GM19455 (cell line): ENCODE results near the gene LSM2.
"Not testable (repeated sequence)": the region's sequence is repeated elsewhere in the genome, so short reads cannot be mapped to it uniquely, and the experiment has no call there.

Source experiments
- ATAC-seq: cut with Tn5 transposase; IDR thresholded peaks from one replicate; pipeline ENCODE4 v1.9.1; 2021; ENCODE audit not compliant: unreplicated experiment

LSM2 gene

DNA sequence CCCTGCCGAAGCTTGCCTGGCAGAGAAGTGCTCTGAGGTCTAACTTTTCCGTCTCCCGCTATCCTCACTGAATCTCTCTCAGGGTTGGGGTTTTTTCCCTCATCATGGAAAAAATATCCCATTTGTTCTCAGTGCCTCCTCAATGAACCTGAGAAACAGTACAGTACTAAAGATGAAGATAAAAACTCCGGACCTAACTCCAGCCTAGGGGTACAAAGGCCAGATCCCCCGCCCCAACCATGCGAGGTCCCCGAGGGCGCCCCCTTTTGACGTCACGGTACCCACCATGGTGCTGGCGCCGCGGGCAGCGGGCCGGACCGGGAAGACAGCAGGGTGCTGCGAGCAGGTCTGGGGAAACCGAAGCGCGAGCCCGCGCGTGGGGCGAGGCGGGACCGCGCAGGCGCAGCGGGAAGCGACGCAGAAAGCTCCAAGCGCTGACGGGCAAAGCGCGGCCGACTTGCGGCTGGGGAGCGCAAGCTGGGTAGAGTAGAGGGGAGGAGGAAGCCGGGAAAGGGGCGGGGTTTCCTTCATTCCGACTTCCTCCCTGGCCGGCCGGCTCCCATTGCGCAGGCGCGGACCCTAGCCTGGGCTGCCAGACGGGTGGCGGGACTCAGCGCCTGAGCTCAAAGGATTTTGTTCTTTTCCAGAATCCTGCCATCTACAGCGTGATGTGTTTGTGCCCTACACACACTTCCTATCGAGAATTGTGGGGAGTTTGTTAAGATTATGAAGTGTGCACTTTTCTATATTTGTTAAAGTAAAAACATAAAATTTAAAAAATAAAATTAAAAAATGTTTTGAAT lies at the start of gene LSM2:
TSS of gene LSM2 (minus strand) at position 497 of the 803 bp plus-strand sequence. CDS start at position 288, 209 bp downstream.
- ATAC-seq: peak; percentile 77

GRCh38 chr6:31851980-31852718 lies 45.4 kb upstream of the LSM2 start:
- not testable (repeated sequence) for ATAC-seq

DNA sequence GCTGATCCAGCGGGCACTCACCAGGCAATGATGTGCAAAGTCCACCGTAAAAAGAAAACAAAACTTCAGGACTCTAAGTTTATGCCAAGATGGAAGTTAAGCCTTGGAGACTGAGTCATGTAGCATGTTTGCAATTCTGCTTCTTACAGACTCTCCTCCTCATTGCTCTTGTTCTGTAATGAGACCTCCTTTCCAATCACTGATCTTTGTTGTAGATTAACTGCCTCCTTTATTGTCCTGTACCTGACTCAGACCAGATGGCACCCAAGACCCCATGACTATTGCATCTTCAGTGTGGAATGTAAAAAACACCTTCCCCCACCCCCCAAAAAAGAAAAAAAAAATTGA lies 44.7 kb upstream of the LSM2 start:
- no peak for ATAC-seq

DNA sequence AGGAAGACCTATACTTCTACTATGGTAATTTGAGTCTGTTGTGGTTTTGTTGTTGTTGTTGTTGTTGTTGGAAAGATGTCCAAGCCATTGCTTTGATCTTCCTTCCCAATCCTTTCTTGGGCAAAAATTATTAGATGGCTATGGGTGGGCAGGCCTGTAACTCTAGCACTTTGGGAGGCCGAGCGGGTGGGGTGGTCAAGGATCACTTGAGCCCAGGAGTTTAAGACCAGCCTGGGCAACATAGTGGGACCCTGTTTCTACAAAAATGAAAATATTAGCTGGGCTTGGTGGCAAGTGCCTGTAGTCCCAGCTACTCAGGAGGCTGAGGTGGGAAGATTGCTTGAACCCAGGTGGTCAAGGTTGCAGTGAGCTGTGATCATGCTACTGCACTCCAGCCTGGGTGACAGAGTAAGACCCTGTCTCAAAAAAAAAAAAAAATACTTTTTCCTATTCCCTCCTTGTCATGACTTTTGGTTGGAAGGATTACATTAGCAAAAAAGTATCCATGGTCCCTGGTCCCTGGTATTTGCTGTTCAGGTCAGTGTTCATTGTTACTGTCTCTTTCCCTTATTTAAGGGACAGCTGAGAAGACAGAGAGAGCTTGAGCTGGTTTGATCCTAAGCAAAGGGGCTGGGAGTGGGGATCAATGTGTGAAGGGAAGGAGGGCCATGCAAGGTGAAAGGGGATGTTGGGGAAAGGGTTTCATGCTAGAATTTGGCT lies 44.2 kb upstream of the LSM2 start:
- no peak for ATAC-seq

DNA sequence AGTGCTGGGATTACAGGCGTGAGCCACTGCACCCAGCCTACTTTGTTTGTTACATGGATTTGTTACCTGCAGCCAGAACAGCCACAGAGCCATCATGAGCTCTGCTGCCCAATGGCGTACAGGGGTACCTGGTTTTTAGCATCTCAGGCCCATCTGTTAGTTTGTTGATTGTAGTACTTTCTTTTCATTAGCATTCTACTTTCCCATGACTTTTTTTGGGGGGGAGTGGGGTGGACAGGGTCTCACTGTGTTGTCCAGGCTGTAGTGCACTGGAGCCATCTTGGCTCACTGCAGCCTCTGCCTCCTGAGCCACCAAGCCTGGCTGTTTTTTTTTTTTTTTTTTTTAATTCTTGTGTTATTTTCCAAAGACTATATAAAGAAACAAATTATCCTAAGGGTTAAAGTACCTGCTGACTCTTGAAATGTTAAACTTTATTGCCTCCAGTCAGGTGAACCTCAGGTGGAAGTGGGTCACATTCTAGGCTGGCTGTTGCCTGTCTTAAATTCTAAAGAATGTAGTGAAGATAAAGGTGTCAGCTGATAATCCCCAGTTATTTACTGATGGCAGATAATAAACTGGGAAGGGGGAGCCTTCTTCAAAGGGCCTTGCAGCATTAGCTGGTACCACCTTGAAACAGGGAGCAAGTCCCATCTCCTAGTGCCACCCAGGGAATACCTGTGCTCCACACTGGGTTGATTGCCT lies 40.7 kb upstream of the LSM2 start:
- no peak for ATAC-seq

DNA sequence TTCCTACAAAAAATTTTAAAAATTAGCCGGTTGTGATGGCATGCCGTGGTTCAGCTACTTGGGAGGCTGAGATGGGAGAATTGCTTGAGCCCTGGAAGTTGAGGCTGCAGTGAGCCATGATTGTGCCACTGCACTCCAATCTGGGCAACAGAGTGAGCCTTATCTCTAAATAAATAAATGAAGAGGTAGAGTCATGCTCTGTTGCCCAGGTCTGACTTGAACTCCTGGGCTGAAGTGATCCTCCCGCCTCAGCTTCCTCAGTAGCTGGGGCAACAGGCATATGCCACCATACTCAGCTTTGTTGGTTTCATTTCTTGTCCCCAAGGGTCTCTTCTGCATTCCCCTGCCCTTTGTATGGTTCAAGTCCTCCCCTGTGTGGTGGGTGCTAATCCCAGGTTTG lies 37.7 kb upstream of the LSM2 start:
- no peak for ATAC-seq

GRCh38 chr6:31842053-31842452 lies 35.3 kb upstream of the LSM2 start:
- no peak for ATAC-seq

- ATAC-seq: not testable (repeated sequence)
These were observed 33.0 kb upstream of the LSM2 start for GRCh38 chr6:31839779-31840126.

GRCh38 chr6:31838968-31839367 lies 32.2 kb upstream of the LSM2 start:
- no peak for ATAC-seq

- ATAC-seq: not testable (repeated sequence)
These were observed 31.4 kb upstream of the LSM2 start for GRCh38 chr6:31838114-31838553.

DNA sequence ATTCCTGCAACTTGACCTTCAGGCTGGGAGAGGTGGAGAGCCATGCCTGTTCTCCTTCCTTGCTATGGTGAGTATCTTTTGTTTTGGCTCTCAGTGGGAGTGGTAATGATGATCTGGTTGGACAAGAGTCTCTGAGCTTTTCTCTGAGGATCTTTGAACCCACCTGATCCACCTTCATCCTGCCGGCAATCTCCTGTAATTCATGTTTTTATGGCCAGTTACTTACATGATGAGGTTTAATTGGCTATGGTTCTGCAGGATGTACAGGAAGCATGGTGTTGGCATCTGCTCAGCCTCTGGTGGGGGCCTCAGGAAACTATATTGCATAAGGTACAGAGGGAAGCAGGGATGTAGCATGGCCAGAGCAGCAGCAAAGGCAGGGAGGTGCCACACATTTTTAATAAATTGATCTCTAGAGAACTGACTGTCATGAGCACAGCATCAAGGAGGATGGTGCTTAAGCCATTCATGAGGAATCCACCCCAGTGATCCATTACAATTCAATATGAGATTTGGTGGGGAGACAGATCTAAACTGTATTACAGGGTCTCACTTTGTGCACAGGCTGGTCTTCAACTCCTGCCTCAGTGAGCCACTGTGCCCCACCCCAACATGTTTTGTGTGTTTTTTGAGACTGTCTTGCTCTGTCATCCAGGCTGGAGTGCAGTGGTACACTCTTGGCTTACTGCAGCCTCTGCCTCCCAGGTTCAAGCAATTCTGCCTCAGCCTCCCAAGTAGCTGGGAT lies 30.8 kb upstream of the LSM2 start:
- ATAC-seq: no peak

GRCh38 chr6:31836474-31837368 lies 30.0 kb upstream of the LSM2 start:
- ATAC-seq: no peak

DNA sequence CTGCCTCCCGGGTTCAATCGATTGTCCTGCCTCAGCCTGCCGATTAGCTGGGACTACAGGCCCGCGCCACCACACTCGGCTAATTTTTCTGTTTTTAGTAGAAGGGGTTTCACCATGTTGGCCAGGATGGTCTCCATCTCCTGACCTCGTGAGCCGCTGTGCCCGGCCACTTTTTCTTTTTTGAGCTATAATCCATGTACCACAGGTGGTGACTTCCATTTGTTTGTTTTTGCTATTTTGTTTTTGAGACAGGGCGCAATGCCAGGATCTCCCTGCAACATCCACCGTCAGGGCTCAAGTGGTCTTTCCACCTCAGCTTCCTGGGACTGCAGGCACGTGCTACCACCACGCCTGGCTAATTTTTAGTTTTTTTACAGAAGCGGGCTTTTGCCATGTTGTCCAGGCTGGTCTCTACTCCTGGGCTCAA lies 29.3 kb upstream of the LSM2 start:
- no peak for ATAC-seq

DNA sequence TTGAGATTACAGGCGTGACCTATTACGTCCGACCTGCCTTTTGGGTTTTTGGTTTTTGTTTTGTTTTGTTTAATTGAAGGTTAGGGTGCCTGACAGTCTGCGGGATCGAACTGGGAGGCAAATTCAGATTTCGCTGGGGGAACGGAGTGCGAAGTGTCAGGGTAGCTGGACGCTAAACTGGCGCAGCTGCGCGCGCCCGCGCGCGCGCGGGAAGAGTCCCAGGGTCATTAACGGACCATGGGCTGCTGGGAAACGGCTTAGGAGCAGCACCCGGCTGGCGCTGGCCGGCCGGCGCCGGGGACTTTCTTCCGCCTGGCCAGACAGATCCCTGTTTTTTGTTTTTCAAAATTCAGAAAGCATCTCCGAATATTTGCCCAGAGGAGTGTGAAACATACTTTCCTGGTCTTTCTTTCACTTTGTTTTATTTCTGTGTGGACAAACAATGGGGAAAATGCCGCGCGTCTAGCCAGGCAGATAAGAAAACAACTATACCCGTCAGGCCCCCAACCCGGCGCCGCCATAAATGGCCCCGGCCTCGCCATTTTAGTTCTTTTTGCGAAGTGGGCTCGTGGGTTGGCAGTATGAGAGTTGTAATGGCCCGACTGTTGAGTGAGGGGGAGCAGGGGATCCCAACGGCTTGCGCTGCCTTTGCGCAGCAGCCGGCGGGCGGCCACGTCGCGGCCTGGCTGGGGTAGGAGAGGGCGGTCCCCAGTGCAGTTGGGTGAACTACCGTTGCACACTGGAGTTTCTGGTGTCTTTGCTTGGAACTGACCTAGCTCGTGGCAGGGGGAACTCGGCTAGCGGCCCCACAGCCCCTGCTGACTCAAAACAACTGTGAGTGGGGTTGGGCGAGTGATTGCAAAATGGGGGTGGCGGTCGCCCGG lies 27.8 kb upstream of the LSM2 start:
- no peak for ATAC-seq

DNA sequence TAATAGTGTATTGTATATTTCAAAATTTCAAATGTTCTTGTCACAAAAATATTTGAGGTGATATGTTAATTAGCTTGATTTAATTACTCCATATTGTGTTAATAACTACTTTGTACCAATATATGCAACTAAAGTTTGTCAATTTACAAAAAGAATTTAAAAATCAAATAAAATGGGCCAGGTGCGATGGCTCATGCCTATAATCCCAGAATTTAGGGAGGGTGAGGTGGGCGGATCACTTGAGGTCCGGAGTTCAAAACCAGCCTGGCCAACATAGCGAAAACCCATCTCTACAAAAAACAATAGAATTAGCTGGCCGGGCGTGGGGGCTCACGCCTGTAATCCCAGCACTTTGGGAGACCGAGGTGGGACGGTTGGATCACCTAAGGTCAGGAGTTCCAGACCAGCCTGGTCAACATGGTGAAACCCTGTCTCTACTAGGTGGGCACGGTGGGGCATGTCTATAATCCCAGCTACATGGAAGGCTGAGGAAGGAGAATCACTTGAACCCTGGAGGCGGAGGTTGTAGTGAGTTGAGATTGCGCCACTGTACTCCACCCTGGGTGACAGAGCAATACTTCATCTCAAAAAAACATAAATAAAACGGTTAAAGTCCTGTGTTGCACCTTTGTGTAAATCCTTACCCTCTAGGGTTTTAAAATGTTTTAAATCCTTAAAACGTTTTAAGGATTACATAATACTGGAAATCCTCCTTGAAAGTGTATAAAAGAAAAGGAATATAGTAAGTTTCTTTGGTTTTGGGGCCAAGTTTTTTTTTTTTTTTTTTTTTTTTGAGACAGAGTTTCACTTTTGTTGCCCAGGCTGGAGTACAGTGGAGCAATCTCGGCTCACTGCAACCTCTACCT lies 24.8 kb upstream of the LSM2 start:
- ATAC-seq: no peak

DNA sequence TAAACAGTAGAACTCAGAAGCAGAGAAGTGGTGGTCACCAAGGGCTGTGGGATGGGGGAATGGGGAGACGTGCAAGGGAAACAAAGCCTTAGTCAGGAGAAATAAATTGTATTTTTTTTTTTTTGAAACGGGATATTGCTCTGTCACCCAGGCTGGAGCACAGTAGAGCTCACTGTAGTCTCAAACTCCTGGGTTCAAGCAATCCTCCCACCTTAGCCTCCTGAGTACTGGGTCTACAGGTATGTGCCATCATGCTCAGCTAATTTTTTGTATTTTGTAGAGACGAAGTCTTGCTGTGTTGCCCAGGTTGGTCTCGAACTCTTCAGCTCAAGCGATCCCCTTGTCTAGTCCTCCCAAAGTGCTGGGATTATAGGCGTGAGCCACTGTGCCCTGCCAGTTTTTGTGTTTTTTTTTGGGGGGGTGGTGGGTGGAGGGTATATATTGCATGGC lies 24.1 kb upstream of the LSM2 start:
- no peak for ATAC-seq

DNA sequence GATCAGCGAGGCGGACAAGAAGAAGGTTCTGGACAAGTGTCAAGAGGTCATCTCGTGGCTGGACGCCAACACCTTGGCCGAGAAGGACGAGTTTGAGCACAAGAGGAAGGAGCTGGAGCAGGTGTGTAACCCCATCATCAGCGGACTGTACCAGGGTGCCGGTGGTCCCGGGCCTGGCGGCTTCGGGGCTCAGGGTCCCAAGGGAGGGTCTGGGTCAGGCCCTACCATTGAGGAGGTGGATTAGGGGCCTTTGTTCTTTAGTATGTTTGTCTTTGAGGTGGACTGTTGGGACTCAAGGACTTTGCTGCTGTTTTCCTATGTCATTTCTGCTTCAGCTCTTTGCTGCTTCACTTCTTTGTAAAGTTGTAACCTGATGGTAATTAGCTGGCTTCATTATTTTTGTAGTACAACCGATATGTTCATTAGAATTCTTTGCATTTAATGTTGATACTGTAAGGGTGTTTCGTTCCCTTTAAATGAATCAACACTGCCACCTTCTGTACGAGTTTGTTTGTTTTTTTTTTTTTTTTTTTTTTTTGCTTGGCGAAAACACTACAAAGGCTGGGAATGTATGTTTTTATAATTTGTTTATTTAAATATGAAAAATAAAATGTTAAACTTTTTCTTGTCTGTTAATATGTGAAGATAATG lies 23.0 kb upstream of the LSM2 start:
- ATAC-seq: no peak
